Measurements from ENCODE around the gene NDUFS8.

The NDUFS8 gene

GRCh38 chr11:68038226-68038717 is 7.8 kb downstream of the NDUFS8 start:
- DNase-seq = no peak

- peak; percentile 84 for DNase-seq
These were observed 8.4 kb downstream of the NDUFS8 start, which contains the start of gene TCIRG1 for GRCh38 chr11:68038718-68039525. Gene TCIRG1, plus strand, starts transcription at chr11:68039025. Its CDS starts 2,247 bp downstream, at chr11:68041272.

- DNase-seq = no peak
These were observed 9.1 kb downstream of the NDUFS8 start for GRCh38 chr11:68039526-68040086.

- DNase-seq = peak; percentile 71
These were observed 9.8 kb downstream of the NDUFS8 start for GRCh38 chr11:68040101-68040956.

DNA sequence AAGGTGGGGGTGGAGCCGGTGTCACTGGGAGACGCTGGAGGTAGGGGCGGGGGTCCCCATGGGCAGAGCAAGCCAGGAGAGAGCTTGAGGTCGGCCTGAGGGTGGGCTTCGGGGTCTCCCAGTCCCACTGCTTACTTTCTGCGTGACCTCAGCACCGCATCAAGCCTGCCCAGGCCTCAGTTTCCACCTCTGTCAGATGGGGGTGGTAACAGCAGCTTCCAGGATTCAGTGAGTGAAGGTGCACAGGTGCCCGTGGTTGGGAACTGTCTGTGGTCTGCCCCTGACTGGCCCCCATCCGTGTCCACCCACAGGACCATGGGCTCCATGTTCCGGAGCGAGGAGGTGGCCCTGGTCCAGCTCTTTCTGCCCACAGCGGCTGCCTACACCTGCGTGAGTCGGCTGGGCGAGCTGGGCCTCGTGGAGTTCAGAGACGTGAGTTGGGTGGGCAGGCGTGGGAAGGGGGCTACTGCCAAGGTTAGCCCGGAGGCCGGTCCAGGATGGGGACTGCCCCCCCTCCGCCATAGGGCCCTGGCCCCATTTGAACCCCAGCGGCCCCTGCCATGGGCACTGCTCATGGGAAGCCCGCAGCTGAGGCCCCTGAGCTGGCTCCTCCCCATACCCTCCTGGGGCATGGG is 10.6 kb downstream of the NDUFS8 start:
- DNase-seq = no peak

DNA sequence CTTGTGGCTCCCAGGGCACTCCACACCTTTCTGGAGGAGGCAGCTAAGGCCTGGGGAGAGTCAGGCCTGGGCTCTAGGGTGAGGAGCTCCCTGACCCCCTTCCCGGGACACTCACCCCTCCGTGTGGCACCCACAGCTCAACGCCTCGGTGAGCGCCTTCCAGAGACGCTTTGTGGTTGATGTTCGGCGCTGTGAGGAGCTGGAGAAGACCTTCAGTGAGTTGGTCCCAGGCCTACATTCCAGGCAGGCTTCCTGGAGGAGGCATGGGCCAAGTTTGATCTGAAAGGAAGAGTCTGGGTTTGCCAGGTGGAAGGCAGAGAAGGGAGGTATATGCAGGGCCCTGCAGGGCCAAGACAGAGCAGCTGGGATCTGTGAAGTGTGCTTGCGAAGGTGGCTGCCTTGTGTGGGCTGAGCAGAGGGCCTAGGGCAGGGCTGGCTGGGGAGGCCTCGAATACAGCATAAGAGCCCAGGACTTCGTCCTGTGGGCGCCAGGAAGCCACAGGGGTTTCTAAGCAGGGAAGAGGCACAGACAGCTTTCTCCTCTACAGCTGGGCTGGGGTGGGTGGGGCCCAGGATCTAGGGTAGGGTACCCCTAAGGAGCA is 11.2 kb downstream of the NDUFS8 start:
- no peak for DNase-seq

- DNase-seq = no peak
These were observed 11.9 kb downstream of the NDUFS8 start for GRCh38 chr11:68042219-68043028.

- DNase-seq = no peak
These were observed 12.5 kb downstream of the NDUFS8 start for GRCh38 chr11:68043029-68043348.

GRCh38 chr11:68043349-68044144 is 13.1 kb downstream of the NDUFS8 start:
- DNase-seq = no peak

GRCh38 chr11:68044145-68044813 is 13.8 kb downstream of the NDUFS8 start:
- DNase-seq = no peak

DNA sequence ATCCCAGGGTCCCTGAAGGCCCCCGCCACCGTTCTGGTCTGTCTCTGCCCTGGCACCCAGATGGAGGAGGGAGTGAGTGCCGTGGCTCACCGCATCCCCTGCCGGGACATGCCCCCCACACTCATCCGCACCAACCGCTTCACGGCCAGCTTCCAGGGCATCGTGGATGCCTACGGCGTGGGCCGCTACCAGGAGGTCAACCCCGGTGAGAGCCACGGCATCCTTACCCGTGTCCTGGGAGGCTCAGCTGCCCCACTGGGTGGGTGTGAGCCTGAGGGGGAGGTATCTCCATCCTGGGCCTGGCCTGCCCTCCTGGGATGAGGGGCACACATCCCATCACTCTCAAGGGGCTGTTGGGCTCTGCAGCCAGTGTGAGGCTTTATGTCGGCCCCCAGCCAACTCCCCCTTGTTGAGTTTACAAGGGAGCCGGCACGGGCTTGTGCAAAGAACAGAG is 14.4 kb downstream of the NDUFS8 start:
- DNase-seq = no peak

DNA sequence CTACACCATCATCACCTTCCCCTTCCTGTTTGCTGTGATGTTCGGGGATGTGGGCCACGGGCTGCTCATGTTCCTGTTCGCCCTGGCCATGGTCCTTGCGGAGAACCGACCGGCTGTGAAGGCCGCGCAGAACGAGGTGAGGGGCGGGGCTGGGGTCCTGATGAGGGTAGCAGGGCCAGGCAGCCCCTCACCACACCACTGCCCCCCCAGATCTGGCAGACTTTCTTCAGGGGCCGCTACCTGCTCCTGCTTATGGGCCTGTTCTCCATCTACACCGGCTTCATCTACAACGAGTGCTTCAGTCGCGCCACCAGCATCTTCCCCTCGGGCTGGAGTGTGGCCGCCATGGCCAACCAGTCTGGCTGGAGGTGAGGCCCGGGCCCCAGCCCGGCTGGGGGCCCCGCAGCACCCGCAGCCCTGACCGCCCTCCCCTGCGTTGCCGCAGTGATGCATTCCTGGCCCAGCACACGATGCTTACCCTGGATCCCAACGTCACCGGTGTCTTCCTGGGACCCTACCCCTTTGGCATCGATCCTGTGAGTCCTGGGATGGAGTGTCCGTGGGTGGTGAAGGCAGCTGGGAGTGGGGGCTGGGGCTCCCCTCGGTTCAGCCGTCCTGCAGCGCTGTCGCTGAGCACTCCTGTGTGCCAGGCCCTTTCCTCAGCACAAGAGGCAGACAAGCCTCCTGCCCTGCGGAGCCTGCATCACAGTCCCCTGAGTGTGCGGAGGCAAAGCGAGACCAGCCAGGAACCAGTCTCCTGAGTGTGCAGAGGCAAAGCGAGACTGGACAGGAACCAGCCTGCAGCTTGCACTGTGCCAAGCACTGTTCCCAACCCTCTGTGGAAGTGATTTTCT is 17.2 kb downstream of the NDUFS8 start:
- DNase-seq = no peak

DNA sequence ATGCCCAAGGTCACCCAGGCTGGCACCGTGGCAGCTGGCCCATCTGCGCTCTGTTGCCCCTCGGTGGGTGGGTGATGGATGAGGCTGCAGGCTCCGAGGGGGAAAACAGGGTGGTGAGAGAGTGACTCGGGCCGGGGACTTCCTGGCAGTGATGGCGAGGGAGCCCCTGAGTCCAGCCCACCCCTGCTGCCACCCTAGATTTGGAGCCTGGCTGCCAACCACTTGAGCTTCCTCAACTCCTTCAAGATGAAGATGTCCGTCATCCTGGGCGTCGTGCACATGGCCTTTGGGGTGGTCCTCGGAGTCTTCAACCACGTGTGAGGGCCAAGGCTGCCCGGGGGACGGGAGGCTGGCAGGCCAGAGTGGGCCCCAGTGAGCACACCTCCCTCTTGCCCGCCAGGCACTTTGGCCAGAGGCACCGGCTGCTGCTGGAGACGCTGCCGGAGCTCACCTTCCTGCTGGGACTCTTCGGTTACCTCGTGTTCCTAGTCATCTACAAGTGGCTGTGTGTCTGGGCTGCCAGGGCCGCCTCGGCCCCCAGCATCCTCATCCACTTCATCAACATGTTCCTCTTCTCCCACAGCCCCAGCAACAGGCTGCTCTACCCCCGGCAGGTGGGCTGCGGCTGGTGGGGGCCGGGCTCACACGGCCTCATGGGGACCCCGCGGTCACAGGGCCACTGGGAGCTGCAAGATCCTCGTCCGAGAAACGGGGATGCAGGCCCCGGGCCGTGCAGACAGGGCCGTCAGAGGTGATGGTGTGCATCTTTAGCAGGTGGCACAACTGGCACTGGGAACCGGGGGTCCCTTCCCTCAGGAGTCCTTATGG is 18.4 kb downstream of the NDUFS8 start:
- DNase-seq = no peak

DNA sequence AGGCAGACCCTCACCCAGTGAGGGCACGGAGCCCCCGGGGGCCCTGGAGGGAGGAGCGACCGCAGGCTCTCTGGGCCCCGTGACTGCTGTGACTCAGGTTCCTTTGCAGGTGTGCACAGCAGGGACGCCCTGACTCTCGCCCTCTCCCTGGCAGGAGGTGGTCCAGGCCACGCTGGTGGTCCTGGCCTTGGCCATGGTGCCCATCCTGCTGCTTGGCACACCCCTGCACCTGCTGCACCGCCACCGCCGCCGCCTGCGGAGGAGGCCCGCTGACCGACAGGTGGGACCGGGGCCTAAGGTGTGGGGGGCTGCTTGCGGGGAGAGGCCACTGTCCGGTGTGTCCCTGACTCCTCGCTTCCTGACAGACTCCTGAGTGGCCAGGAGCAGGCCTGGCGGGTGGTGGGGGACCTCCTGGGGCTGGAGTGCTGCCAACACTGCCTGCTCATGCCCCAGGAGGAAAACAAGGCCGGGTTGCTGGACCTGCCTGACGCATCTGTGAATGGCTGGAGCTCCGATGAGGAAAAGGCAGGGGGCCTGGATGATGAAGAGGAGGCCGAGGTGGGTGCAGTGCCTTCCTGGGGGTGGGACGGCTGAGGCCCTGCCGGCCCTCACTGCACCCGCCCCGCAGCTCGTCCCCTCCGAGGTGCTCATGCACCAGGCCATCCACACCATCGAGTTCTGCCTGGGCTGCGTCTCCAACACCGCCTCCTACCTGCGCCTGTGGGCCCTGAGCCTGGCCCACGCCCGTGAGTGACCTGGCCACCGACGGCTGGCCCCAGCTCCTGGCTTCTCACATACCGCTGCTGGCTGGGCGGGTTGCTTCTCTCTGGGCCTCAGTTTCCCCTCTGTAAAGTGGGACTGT is 19.3 kb downstream of the NDUFS8 start:
- no peak for DNase-seq

- DNase-seq = no peak
These were observed 19.9 kb downstream of the NDUFS8 start for GRCh38 chr11:68050371-68050841.

DNA sequence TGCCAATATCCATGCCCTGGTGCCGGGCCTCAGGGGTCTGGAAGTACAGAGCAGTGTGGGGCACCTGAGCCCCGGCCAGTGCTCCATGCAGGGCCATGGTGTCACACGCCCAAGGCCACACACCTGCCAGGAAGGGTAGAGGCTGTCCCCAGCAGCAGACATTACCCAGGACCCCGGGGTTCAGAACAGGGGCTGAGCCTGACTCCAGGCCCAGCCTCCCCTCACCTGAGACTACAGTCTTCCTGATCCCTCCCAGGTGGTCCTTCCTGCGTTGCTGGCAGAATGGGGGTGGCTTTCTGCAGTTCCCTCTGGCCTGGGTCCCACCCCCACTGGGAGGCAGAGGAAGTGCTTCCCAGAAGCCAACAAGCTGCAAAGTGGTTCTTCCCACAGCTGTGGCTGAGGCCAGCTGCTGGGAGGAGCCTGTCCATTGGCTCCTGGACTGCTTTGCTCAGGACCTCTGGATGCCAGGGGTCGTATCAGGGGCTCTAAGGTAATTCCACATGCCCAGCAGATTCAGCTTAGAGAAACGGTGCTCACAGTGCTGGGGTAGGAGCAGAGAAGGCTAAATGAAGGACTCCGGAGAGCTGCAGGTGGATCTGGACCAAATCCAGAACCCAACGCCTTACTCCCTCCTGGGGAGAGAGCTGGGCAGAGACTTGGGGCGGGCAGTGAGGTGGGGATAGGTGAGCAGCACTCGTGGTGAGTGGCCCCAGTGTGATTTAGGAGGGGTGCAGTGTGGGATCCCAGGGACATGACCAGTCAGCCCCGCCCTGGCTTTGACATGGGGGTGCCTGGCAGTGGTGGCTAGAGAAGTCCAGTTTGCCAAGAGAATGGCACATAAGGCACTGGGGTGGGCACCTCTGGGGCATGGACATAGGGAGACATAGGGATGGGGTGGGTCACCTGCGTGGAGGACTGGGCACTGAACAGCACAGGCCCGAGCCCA is 21.0 kb downstream of the NDUFS8 start:
- peak; percentile 48 for DNase-seq
